HG03378 (cell line): Measurements from ENCODE around the gene FKBP8.

Experiments used
- ATAC-seq: cut with Tn5 transposase; IDR thresholded peaks from one replicate; pipeline ENCODE4 v1.9.1; 2021; ENCODE audit warnings: mild to moderate bottlenecking, moderate library complexity; ENCODE audit not compliant: unreplicated experiment

The FKBP8 gene

DNA sequence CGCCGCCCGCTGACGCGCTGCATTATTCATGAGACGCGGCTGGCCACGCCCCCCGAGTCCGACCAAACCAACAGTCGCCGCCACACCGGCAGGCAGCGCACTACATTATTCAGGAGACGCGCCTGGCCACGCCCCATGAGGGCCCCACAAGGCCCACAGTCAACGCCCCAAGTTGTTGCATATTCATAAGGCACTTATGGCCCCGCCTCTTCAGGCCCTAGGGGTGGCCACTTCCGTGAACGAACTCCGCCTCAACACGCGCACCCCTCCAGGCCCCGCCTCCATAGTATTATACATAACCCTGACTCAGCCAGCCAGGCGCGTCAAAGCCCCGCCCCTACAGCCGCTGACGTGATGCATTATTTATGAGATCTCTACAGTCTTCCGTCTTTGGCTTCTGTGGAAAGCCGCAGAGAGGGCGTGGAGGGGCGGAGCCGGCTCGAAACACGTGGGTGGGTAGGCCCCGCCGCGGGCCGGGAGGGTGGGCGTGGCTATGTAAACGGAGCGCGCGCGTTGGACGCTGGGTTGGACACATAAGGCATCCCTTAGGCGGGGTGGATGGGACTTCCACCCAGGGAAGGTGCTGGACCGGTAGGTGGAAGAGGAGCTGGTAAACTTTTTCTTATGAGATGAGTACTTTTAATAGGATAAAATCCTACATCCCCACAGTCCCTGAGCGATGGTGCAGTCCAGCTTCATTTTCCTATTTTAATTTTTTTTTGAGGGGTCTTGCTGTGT lies 21.1 kb downstream of the FKBP8 start:
- peak; percentile 87 for ATAC-seq

DNA sequence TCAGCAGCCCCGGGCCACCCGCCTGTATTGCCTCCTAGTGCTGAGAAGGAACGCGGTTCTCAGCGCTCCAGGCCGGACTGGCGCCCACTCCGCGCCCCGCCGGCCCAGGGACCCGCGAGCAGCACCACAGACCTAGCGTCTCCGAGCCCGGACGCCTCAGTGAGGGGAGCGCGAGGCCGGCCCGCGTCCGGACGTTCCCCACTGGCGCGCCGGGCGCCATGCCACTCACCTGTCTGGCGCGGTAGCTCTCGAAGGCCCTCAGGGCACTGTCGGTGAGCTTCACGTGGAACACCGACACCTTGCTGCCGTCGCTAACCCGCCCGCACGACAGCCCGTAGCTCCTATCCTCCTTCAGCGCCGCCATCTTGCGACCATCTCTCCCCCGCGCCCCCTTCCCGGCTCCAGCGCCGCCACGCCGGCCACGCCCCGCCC lies 21.7 kb downstream of the FKBP8 start, which contains the start of gene ELL:
ELL (minus strand) TSS at position 379 of the 432 bp plus-strand sequence; CDS start at position 364, 15 bp downstream.
- peak; percentile 2 for ATAC-seq

DNA sequence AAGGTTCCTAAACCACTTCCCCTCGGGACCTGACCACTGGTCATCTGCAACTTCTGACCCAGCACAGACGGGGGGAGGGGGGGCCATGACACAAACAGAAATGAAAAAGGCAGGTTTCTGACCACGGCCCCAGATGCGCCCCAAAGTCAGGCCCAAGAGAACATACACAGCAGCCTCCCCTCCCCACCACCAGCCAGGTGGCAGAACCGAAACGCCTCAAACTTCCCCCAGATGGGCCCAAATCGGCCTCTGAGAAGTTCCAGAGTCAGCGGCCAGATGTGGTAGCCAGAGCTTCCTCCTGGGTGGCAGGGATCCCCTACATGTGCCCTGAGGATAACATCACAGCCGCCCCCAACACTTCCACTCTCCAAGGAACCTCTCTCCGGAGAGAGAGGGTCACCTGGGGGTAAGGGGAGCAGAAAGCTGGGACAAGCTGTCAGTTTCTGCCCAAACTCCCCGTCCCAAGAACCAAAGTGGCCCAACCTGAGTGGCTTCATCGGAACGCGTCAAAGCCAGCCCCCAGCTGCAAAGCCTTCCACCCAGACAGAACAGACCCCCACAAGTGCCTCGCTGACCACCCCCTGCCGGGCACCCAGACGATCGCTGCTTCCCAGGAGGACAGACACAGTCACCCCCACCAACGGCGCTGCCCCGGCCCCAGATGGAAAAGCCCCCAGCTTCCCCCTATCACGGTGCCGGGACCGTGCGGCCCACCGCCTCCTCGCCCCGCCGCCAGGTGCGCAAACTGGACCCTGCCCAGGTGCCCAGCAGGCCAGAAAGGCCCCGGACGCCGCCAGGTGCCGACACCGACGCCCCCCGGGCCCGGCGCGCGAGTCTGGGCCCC lies 22.3 kb downstream of the FKBP8 start:
- no peak for ATAC-seq

DNA sequence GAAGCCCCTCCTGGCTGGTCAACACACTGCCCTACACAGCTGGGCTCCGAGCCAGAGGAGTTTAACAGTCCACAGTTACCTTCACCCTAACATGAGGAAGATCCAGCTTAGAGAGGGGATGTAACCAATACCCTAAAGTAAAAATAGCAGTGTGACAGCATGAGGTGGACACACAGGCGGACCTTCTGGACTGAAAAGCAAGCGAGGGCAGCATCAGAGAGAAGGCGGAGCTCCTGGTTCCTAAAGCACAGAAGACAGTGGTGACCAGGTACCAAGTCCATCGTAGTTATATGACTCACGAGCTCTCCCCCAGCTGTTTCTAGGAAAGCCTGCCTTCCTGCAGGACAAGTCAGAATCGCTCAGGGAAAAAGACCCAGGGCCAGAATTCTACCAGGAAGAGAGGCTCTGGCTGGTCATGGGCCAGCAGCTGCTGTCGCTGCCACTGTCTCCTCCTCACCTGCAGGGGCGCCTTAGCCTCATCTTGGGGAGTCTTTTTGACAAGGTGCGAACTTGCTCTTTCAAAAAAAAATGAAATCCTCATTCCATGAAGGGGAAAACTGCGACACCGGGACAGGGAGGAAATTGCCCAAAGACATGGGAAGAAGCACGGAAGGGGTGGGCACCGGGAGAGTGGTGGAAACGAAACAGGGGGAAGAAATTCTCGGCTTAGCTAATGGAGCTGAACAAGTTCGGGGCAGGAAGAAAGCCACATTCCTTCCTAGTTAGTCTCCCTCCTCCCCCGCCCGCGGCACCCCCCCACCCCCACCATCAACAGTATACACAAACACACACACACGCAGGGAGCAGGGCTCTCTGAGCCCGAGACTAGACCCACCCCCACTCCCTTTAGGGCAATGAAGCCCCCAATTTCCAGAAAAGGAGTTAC lies 23.2 kb downstream of the FKBP8 start:
- ATAC-seq, result no peak

DNA sequence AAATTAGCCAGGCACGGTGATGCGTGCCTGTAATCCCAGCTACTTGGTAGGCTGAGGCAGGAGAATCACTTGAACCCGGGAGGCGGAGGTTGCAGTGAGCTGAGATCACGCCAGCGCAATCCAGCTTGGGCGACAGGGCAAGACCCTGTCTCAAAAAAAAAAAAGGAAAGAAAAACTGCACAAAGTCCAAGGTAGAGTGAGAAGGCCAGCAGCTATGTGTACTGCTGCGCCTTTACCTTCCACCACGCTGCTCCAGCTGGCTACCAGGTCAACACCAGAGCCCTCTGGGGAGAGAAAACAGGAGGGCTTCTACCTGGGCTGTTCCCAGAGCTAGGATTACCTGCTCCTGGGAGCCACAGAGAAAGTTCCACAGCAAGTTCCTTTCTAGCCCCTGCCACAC lies 24.7 kb downstream of the FKBP8 start:
- no peak for ATAC-seq

DNA sequence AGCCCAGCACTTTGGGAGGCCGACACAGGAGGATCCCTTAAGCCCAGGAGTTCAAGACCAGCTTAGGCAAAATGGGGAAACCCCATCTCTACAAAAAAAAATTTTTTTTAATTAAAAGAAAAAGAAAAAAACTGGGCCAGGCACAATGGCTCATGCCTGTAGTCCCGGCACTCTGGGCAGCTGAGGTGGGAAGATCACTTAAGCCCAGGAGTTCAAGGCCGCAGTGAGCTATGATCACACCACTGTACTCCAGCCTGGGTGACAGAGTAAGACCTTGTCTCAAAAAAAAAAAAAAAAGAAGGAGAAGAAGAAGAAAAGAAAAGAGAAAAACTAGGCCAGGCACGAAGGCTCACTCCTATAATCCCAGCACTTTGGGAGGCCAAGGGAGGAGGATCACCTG lies 25.8 kb downstream of the FKBP8 start:
- no peak for ATAC-seq

DNA sequence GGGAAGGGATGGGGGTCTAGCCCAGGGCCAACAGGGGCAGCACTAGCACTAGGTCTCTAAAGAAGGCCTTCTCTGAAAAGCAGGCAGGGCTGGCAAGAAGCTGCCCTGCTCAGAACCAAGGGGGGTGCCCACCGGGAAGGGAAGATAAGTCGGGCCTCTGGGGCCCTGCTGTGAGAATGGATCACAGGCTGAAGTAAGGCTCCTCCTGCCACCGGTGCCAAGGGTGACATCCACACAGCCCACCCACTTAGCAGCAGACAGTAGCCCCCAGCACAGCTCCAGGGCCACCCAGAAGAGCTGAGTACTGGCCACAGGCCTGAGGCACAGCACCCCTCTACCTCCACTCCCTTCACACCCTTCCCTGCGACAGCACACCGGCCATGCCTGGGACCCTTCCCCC lies 27.4 kb downstream of the FKBP8 start:
- no peak for ATAC-seq

DNA sequence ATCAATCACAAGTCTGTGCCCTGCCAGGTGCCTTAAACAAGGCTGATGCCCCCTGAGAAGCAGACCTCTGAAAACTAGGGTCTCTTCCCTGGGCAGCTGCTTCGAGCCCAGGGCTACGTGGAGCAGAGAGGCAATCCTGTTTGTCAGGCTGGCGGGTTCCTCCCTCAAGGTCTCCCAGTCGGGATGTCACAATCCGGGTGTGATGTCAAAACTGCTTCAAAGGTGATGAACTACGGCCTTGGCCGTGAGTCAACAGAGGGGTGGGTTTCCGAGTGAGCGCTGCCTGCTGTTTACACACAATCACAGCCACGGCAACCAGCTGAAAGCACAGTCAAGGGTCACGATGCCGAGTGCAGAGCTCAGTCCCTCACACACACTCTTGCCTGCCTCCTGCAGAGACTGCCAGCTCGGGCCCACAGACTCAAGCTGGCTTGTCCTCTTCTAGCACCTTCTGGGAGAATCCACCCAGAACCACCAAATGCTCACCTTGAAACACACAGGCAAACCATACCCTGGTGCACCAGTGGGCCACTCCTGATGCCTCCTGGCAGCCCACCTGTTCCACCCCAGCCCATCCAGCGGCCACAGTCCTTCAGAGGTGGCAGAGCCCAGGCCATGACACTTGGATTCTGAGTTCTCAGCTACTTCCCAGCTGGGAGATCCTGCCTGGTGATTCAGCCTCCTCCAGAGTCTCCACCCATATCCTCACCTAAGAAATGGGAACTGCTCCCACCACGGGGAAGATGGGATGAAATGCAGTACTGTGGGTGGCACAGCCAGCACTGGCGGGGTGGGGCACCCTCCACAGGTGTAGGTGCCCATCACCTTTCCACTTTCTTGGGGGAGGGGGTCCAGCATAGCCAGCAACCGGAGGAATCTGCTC lies 28.3 kb downstream of the FKBP8 start:
- no peak for ATAC-seq

DNA sequence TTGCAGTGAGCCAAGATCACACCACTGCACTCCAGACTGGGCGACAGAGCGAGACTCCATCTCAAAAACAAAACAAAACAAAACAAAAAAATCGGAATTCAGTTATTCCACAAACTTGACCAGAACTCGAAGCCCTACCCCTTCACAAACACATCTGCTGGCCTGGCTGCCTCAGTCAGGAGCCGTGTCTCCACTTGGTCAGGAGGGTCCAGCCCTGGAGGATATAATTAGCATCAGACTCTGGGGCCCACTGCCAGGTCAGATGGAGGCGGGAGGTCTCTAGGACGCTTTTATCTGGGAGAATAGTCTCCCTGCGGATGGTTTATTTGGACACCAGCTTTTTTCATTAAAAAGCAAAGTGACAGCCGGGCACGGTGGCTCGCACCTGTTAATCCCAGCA lies 29.5 kb downstream of the FKBP8 start:
- ATAC-seq, result no peak

DNA sequence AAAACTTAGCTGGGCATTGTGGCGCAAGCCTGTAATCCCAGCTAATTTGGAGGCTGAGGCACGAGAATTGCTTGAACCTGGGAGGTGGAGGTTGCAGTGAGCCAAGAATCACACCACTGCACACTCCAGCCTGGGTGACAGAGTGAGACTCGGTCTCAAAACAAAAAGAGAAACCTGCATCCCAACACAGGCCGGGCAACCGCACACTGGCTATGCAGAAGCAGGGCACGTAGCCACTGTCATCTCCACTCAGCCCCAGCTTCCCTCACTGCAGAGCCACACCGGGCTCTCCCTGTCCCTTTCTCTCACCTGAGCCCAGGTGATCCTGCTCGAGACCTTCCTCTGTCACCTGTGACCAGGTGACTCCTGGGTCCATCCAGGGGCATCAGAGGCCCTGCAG lies 33.2 kb downstream of the FKBP8 start:
- no peak for ATAC-seq

DNA sequence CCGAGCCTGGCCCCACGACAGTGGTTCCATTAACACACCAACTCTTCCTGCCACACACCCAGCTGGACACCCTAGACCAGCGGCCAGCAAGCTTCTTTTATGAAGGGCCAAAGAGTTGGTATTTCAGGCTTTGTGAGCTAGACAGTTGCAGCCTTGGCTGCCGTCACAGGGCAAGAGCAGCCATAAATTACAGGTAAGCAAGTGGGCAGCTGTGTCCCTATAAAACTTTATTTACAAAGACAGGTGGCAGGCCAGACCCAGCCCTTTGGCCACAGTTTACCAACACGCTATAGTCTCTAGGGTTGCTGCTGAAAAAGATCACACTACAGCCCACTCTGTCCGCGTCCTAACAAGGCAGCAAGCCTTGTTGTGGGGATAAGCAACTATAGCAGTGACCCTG lies 34.8 kb downstream of the FKBP8 start:
- no peak for ATAC-seq

DNA sequence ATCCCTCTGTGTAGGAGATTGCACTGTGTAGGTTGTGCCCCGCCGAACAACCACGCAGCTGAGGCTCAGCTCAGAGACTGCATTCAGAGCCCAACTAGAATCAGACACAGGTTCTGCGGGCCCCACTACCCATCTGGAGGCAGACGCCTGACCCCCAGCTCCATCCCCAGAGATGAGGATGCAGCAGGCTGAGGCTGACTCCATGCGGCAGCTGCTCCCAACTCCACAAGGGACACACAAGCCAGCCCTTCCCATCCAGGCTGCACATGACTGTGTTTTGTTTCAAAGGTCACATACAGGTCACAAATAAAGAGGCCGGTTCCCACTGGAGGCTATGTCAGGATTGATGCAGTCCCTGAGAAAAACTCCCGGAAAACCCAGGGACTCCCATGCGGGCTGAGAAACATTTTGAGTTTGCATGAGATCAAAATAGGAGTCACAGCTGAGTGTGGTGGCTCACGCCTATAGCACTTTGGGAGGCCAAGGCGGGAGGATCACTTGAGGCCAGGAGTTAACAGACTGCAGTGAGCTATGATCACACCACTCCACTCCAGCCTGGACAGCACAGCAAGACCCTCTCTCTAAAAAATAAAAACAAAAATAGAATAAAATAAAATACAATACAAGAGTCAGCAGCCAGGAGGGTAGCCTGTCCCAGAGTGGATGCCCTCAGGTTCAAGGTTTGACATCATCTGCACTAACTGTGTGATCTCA lies 35.5 kb downstream of the FKBP8 start:
- ATAC-seq, result no peak

DNA sequence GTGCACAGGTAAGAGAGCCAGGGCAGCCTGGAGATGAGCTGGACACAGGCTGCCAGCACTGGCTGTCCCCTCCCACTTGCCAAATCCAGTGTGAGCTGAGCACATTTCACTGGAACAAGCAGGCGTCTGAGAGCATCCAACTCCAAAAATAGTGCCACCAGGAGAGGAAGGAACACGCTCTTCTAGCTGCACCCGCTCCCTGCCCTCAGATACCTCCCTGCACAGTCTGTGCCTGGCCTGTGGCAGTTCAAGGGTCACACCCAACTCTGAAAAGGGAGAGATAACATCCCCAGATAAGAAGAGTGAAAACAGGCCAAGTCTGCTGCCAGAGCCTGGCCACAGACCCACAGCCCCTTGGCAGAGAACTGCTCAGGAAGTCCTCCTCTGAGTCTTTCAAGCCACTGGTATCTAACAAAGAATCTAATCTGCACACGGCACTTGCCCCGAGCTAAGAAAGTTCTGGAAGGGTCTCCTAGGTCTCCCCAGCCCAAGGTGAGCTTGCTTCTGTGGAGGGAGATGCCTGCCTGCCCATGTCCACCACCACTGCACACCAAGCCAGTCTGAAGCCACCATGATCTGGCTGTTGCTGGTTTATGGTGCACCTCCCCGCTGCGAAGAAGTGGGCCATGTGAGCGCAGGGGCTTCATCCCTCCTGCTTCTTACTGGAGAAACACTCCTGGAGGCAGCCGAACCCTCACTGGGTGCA lies 36.2 kb downstream of the FKBP8 start:
- ATAC-seq, result no peak

DNA sequence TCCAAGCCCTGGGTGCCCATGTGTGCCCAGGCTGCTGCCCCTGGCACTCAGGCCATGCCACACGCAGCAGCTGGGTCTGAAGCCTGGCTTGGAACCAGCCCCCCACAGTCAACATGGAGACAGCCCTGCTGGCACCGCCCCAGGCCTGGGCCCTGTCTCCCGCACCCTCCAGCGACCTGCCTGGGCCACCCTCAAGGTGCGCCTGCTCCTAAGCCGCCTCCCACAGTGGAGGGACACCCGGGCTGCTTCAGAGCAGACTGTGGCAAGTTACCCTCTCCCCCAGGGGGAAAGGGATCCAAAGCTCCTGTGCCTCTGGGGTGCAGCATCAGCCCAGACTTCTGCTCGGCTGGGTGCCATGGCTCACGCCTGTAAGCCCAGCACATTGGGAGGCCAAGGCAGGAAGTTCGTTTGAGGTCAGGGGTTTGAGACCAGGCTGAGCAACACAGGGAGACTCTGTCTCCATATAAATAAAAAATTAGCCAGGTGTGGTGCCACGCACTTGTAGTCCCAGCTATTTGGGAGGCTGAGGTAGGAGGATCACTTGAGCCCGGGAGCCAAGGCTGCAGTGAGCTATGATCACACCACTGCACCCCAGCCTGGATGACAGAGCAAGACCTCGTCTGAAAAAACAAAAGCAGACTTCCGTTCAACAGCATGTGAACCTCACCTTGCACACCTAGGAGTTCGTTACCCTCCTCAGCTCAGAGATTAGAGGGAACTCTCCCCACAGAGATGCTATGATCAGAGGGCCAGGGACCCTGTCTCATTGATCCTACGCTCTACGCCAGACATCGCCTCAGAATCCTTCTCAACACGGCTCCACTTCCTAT lies 37.1 kb downstream of the FKBP8 start:
- no peak for ATAC-seq

DNA sequence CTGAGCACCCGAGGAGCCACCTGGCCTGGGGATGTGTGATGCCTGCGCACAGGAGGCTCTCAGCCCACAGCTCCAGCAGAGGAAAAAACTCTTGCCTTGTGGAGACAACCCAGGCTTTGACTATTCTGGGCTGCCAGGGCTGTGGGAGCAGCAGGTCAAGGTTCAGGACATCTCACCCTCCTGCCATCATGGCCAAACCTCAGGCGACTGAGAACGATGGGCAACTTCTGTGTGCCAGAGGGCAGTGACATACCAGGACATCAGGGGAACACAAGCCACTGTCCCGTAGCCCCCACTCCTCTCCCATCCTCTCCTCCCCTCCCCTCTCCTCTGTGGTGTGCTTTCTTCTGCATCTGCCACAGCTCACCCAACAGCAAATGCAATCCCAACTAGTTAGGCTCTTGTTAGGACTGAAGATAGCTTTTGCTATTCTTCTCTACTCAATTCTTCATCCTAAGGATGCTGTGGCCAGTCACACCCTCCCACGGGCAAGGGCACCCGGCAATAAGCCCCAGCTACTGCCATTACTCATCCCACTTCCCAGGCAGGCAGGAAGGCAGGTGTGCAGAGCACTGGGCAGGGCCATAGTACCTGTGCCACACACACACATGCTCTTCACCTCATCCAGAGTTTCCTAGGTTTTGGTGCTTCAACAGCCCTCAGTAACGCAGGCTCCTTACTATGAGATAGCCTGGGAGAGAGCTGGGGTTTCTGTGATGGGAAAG lies 38.3 kb downstream of the FKBP8 start:
- no peak for ATAC-seq

DNA sequence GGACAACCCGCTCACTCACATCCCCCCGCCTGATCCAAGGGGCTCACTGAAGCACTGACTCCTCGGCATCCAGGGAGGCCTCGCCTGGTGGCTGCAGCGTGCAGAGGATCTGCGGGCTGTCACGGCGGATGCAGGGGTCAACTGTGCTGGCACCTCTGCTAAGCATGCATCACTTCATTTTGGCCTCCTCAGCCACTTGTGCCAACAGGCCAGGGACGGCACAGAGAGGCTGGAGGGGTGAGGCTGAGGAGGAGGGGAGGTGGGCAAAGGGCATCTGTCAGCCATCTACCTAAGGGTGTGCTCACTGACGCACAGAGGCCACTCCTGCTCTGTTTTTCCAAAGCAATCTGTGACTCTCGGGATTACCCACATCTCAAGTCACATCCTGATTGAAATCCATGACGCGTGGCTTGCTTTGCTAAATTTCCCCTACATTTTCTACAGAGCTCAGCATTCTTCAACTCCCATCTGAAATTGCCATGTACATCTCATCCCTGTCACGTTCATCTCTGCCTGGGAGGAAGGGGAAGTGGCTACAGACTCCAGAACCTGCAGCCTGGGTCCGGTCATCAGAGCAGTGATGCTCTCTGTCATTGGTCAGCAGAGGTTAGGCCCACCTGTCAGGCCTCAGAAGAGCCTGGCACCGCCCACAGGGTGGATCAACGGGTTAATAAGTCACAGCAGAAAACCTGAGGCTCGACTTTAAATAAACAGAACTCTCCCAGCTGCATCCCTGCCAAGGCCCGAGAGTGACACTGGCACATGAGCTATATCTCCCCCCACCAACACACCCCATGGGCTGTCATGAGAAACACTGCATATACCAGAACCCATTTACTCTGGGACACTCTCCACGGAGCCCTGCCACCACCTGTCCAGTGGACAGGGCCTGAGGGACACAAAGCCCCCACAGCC lies 39.1 kb downstream of the FKBP8 start:
- no peak for ATAC-seq
